Umbilical cord (tissue), 2 donors: ENCODE measurements around the gene PTP4A2. TPM values are rescaled to one million over a fixed set of nuclear protein-coding genes. Genes with fewer than 3 reads are reported as not detected.

Source experiments
- DNase-seq: peaks from one replicate; pipeline ENCODE4 v3.0.0-alpha.2; 2015; ENCODE audit warnings: low spot score
- total RNA-seq: library from RNA; depleted of rRNA; stranded (reverse); fragments of >200 nt; gene quantifications from one replicate; pipeline ENCODE4 v1.2.3, GENCODE V29; 2014; ENCODE audit warnings: low replicate concordance; ENCODE audit not compliant: insufficient read depth

PTP4A2 gene
- total RNA-seq, 1 donor from 2014 or later: 544 TPM

DNA sequence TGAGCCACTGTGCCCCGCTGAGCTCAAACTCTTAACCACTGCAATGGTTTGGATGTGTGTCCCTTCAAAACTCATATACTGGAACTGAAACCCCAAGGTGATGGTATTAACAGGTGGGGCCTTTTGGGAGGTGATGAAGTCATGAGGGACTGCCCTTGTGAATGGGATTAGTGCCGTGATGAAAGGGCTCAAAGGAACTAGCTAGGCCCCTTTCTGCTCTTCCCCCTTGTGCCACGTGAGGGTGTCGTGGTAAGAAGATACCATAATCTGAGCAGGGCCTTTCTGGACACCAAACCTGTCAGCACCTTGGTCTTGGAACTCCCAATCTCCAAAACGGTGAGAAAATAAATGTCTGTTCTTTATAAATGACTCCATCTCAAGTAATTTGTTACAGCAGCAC, 76.8 kb downstream of the PTP4A2 start:
- DNase-seq: no peak

DNA sequence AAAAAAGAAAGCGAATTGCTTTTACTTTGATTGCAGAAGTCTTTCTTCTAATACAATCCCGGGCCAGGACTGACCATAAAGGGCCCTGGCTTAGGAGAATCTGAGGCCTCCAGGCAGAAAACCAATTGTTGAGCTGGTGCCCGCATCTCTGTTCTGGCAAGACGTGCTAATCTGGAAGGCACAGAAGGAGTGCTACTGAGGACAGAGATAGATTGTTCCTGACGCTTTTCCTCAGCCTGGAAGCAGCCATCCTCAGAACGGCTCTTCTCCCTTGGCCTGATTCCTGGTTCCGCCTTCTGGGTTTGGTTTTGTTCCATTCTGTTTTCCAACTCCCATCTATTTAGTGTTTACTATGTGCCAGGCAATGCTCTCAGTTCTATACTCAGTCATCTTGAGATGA, 77.6 kb downstream of the PTP4A2 start:
- DNase-seq: no peak

DNA sequence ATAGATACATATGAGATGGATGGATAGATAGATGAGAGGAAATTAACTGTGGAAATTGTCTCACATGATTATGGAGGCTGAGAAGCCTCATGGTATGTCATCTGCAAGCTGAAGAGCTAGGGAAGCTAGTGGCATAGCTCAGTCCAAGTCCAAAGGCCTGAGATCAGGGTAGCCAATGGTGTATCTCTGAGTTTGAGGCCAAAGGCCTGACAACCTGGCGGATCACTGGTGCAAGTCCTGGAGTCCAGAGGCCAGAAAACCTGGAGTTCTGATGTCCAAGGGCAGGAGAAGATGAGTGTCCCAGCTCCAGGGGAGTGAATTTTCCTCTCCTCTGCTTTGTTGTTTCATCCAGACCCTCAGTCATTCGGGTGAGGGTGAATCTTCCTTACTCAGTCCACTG, 78.4 kb downstream of the PTP4A2 start:
- no peak for DNase-seq

DNA sequence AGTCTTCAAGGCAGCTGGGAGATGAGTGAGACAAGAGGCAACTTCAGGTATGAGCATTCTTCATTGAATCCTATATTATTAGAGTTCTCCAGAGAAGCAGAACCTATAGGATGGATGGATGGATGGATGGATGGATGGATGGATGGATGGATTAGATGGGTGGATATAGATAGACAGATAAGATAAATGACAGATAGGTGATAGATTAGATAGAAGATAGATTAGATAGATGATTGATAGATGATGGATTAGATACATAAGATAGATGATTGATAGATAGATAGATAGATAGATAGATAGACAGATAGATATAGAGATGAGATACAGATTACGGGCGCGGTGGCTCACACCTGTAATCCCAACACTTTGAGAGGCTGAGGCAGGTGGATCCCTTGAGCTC, 79.1 kb downstream of the PTP4A2 start:
- no peak for DNase-seq

DNA sequence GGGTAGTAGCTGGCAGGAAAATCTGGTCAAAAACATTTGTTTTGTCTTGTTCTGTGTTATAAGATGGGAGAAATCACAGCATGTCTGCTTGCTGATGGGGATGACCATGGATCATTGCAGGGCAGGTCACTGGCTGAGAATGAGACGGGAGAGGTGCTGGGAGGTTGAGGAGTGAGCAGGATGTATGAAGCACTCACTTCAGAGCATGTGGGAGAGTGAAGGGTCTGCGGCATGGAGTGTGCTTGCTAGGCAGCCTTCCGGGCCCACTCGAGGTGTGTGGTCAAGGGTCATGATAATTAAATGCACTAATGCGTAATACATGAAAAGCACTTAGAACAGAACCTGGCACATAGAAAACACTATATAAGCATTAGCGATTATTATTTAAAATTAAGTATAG, 80.3 kb downstream of the PTP4A2 start:
- DNase-seq: no peak

Other genes with a start within 250 kb of the PTP4A2 start
- 570 TPM for gene COL16A1, start 234.4 kb downstream of the PTP4A2 start, total RNA-seq
- gene ADGRB2, start 174.0 kb downstream of the PTP4A2 start, total RNA-seq: 13.2 TPM
- gene SPOCD1, start 122.3 kb downstream of the PTP4A2 start, total RNA-seq: 4.1 TPM
- gene KHDRBS1, start 75.5 kb upstream of the PTP4A2 start, total RNA-seq: 59.0 TPM
- gene TMEM39B, start 134.6 kb upstream of the PTP4A2 start, total RNA-seq: 0.96 TPM
- gene KPNA6, start 169.7 kb upstream of the PTP4A2 start, total RNA-seq: 22.9 TPM
- gene TXLNA, start 241.3 kb upstream of the PTP4A2 start, total RNA-seq: 40.9 TPM